ENCODE data around the gene OR2H2.
A peak's percentile ranks its signal among the peaks of the same experiment; 100 is the strongest.

The OR2H2 gene

DNA sequence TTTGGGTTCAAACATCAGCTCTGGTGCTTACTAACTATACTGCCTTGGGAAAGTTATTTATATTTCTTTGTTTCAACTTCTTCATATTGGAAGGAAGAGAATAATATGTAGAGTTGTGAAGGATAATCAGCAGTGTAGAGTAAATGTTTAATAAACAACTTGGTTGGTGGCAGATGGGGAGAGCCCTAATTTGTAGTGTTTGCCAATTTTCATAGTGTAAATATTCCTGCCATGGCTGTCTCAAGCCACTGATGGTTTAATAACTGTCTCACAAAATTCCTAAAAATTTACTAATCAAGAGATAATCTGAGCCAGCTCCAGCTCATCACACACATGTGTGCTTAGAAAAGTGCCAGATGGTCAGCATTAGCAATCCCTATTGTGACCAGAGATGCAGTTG is at the start of gene OR2H2:
TSS of gene OR2H2 (plus strand) at position 301 of the 400 bp plus-strand sequence. CDS start 2,824 bp downstream, outside the sequence.
- Mint-ChIP-seq H3K9me3 (no peaks in the 10 kb centered on the region), H3K27me3 (peaks cover 24% of the 10 kb centered on the region), H3K4me1 (no peaks in the 10 kb centered on the region), H3K4me3 (no peak within 1 kb of the TSS), H3K27ac (no peak within 1 kb of the TSS), H3K36me3 (no peaks in the 10 kb centered on the region)
- ATAC-seq (ENCODE audit: low read depth) (no peak), DNase-seq (ENCODE audit: low spot score in 2 of 2) (no peak)

DNA sequence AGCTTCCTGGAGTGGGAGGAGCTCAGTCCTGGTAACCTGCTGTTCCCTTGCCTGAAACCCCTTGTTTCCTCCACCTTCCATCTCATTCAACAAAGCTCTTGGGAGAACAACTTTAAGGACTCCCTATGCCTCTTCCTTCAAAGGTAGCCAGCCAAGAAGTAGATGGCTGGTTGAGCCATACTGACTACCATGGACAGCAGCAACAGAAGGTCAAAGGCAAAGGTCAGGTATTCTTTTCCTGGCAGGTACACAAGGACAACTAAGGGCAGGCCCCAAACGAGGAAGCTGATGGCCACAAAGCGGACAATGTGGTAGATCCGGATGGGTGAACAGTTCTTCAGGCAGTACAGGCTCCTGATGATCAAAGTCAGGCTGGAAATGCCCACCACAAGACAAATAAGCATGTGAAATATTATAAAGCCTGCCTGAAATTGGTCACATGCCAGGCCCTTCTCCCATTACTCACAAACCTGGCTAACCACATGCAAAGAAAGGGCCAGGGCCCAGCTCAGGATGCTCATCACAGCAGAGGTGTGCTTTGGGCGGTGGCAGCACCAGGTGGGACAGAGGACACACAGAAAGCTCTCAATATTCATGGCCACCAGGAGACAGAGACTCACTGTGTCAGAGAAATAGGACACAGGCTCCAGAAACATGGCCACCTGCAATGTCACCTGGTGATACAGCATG is 47.1 kb upstream of the OR2H2 start:
- ATAC-seq (ENCODE audit: low read depth) (no peak), DNase-seq (ENCODE audit: low spot score in 2 of 2) (no peak)
- no peaks in the 10 kb centered on the region for H3K4me1 Mint-ChIP-seq
- no peak overlapping the region for H3K27ac Mint-ChIP-seq
- H3K9me3 Mint-ChIP-seq = no peaks in the 10 kb centered on the region
- H3K4me3 Mint-ChIP-seq = no peak overlapping the region
- no peaks in the 10 kb centered on the region for H3K36me3 Mint-ChIP-seq
- H3K27me3 Mint-ChIP-seq = peaks cover 15% of the 10 kb centered on the region

DNA sequence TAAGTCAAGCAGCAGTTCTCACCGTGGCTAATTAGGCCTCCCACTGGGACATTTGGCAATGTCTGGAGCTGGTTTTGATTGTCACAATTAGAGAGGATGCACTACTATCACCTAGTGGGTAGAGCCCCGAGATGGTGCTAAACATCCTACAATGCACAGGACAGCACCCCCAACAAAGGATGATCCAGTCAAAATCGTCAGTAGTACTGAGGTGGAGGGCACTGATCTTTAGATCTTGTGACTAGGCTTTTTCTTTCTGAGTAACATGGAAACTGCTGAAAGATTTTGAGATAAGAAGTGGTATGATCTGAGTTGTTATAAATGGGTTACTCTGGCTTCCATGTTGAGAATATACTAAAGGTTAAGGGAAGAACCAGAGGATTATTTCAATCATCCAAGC is 37.3 kb upstream of the OR2H2 start:
- peaks cover 2% of the 10 kb centered on the region for H3K36me3 Mint-ChIP-seq
- no peaks in the 10 kb centered on the region for H3K4me1 Mint-ChIP-seq
- H3K4me3 Mint-ChIP-seq = no peak overlapping the region
- DNase-seq (ENCODE audit: low spot score in 2 of 2) = no peak
- H3K9me3 Mint-ChIP-seq = no peaks in the 10 kb centered on the region
- peaks cover 21% of the 10 kb centered on the region for H3K27me3 Mint-ChIP-seq
- ATAC-seq (ENCODE audit: low read depth) = no peak
- no peak overlapping the region for H3K27ac Mint-ChIP-seq

DNA sequence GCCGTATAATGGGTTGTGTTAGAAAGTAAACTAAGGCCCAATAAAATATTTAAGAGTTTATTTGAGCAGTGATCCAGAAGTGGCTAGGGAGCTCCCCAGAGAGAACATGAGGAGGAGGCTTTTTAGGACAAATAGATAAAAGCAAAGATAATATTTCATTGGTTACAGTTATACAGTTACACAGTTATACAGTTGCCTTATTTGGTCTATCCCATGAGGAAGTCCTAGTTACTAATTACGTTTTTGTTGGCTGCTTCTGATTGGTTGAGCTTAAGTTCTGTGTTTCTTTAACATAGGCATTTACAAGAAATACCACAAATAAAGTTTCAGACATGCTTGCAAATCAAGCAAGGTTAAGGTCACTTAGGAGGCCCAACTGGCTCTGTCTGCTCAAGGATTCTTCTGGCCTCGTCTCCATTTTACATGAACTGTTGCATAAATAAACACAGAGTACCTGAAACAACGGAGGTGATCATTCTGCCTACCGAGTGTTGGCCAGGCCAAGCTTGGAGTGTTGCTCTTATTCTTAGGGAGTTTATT is 32.3 kb upstream of the OR2H2 start:
- DNase-seq (ENCODE audit: low spot score in 2 of 2) = peak; percentile 48 to 60
- Mint-ChIP-seq H3K27me3 (peaks cover 32% of the 10 kb centered on the region), H3K27ac (no peak overlapping the region), H3K4me3 (peak overlapping the region; percentile 90), H3K4me1 (peaks cover 7% of the 10 kb centered on the region), H3K9me3 (no peaks in the 10 kb centered on the region), H3K36me3 (no peaks in the 10 kb centered on the region)
- peak; percentile 83 for ATAC-seq (ENCODE audit: low read depth)

DNA sequence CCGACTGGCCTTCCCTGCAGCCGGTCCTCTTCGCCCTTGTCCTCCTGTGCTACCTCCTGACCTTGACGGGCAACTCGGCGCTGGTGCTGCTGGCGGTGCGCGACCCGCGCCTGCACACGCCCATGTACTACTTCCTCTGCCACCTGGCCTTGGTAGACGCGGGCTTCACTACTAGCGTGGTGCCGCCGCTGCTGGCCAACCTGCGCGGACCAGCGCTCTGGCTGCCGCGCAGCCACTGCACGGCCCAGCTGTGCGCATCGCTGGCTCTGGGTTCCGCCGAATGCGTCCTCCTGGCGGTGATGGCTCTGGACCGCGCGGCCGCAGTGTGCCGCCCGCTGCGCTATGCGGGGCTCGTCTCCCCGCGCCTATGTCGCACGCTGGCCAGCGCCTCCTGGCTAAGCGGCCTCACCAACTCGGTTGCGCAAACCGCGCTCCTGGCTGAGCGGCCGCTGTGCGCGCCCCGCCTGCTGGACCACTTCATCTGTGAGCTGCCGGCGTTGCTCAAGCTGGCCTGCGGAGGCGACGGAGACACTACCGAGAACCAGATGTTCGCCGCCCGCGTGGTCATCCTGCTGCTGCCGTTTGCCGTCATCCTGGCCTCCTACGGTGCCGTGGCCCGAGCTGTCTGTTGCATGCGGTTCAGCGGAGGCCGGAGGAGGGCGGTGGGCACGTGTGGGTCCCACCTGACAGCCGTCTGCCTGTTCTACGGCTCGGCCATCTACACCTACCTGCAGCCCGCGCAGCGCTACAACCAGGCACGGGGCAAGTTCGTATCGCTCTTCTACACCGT is 31.5 kb upstream of the OR2H2 start:
- Mint-ChIP-seq H3K36me3 (no peaks in the 10 kb centered on the region), H3K4me1 (peaks cover 7% of the 10 kb centered on the region), H3K27me3 (peaks cover 29% of the 10 kb centered on the region), H3K27ac (no peak overlapping the region), H3K4me3 (peak overlapping the region; percentile 90), H3K9me3 (no peaks in the 10 kb centered on the region)
- DNase-seq (ENCODE audit: low spot score in 2 of 2) (peak; percentile 18 to 43), ATAC-seq (ENCODE audit: low read depth) (peak; percentile 63)

DNA sequence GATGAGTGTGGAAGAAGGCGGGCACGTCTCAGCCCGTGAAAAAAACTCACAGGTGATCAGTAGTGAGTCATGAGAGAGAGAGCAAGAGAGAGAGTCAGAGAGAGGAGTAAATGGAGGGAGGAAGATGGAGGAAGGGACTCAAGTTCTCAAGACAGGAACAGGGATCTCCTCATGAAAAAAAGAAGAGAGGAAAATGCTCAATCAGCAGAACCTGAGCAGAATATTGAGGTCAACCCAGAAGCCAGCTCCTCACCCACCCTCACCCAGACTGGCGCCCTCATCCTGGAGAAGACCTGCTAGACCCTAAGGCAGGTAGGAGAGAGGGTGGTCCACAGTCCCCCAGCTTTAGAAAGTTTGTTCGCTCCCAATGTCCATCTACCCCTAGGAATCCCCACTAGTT is 30.2 kb upstream of the OR2H2 start:
- no peaks in the 10 kb centered on the region for H3K36me3 Mint-ChIP-seq
- no peaks in the 10 kb centered on the region for H3K9me3 Mint-ChIP-seq
- H3K4me1 Mint-ChIP-seq = peaks cover 7% of the 10 kb centered on the region
- no peak overlapping the region for H3K27ac Mint-ChIP-seq
- no peak for DNase-seq (ENCODE audit: low spot score in 2 of 2)
- no peak for ATAC-seq (ENCODE audit: low read depth)
- no peak overlapping the region for H3K4me3 Mint-ChIP-seq
- H3K27me3 Mint-ChIP-seq = peaks cover 26% of the 10 kb centered on the region

DNA sequence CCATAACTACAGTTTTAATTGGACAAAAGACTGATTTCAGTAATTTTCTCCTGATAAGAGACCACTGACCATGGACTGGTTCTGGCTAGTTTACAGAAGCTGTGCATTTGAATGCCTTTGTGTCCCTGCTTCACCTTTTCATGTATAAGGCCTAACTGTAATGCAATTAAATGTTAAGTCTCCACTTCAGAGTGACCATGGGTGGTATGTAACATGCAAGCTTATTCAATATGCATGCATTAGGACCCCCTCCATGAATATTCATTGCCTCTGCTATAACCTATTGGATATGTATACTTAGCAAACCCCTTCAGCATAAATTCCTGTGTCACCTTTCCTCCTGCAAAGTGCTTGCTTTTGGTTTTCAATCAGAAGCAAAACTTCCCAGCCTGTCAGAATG is 27.6 kb upstream of the OR2H2 start:
- Mint-ChIP-seq H3K4me3 (no peak overlapping the region), H3K36me3 (no peaks in the 10 kb centered on the region), H3K4me1 (peaks cover 7% of the 10 kb centered on the region), H3K27me3 (peaks cover 33% of the 10 kb centered on the region), H3K9me3 (no peaks in the 10 kb centered on the region), H3K27ac (no peak overlapping the region)
- DNase-seq (ENCODE audit: low spot score in 2 of 2) = no peak
- ATAC-seq (ENCODE audit: low read depth) = no peak

DNA sequence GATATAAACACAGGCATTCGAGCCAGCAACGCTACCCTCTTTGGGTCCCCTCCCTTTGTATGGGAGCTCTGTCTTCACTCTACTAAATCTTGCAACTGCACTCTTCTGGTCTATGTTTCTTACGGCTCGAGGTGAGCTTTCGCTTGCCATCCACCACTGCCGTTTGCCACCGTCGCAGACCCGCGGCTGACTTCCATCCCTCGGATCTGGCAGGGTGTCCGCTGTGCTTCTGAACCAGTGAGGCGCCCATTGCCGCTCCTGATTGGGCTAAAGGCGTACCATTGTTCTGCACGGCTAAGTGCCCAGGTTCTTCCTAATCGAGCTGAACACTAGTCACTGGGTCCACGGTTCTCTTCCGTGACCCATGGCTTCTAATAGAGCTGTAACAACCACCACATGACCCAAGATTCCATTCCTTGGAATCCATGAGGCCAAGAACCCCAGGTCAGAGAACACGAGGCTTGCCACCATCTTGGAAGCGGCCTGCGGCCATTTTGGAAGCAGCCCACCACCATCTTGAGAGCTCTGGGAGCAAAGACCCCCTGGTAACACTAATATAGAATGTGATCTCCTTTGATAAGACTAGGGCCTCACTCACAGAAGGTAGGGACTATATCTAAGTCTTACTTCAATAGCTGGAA is 26.4 kb upstream of the OR2H2 start:
- Mint-ChIP-seq H3K4me1 (peaks cover 8% of the 10 kb centered on the region), H3K9me3 (no peaks in the 10 kb centered on the region), H3K36me3 (no peaks in the 10 kb centered on the region), H3K4me3 (no peak overlapping the region), H3K27ac (no peak overlapping the region), H3K27me3 (peaks cover 33% of the 10 kb centered on the region)
- ATAC-seq (ENCODE audit: low read depth) (no peak), DNase-seq (ENCODE audit: low spot score in 2 of 2) (no peak)

DNA sequence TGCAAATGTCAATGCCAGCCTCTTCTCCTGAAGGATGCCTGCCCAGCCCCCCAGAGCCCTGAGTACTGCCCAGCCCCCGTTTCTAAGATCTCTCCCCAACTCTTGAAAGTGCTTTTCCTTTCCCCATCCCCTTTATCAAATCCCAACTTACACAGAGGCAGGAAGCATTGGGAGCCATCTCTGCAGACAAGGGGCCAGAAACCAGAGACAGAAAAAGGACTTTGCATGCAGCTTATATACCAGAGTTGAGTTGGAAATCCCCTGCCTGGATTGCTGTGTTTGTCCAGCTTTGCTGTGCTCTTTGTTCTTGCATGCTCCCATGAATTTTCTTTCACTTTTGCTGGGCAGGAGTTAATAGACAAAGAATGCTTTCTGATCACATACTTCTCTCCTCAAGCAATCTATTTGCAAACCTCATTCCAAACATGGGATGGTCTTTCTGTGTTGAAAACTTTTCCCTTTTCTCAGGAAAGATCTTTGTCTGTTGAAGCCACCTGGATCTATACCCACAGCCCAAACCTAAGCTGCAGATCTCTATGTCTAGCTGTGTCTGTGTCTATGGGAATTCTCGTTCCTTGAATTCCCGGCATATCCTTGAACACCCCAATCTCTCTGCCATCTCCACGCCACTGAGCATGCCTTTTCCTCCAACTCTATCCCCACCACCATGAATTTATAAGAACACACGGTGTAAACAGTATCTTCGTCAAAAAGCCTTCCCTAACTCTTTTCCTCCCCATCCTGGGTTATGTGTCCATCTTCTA is 25.2 kb upstream of the OR2H2 start, which contains the start of gene UBD:
TSS of gene UBD (minus strand) at position 209 of the 764 bp plus-strand sequence. CDS start at position 178, 31 bp downstream.
- Mint-ChIP-seq H3K9me3 (no peaks in the 10 kb centered on the region), H3K4me1 (peaks cover 5% of the 10 kb centered on the region), H3K27me3 (peaks cover 23% of the 10 kb centered on the region), H3K36me3 (no peaks in the 10 kb centered on the region), H3K27ac (no peak within 1 kb of the TSS), H3K4me3 (no peak within 1 kb of the TSS)
- ATAC-seq (ENCODE audit: low read depth) (no peak), DNase-seq (ENCODE audit: low spot score in 2 of 2) (no peak)

DNA sequence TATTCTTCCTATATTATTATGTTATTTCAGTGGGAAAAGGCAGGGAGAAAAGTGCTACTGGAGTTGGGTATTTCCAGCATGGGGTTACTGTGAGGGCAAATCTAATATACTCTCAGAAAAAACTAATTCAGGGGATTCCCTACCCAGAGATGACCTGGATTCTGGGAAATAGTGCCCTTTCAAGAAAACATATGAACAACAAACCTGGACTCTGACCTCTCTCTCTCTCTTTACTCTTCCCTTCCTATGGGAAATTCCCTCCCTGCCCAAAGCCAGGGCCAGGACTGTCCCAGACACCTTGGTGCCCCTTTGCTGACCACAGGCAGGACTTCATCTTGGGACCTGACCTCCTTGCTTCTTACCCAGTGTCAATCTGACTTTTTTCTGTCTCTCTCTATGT is 23.8 kb upstream of the OR2H2 start:
- ATAC-seq (ENCODE audit: low read depth) = no peak
- Mint-ChIP-seq H3K36me3 (no peaks in the 10 kb centered on the region), H3K27ac (no peak overlapping the region), H3K9me3 (no peaks in the 10 kb centered on the region), H3K27me3 (peaks cover 18% of the 10 kb centered on the region), H3K4me3 (no peak overlapping the region), H3K4me1 (peaks cover 5% of the 10 kb centered on the region)
- DNase-seq (ENCODE audit: low spot score in 2 of 2) = no peak

DNA sequence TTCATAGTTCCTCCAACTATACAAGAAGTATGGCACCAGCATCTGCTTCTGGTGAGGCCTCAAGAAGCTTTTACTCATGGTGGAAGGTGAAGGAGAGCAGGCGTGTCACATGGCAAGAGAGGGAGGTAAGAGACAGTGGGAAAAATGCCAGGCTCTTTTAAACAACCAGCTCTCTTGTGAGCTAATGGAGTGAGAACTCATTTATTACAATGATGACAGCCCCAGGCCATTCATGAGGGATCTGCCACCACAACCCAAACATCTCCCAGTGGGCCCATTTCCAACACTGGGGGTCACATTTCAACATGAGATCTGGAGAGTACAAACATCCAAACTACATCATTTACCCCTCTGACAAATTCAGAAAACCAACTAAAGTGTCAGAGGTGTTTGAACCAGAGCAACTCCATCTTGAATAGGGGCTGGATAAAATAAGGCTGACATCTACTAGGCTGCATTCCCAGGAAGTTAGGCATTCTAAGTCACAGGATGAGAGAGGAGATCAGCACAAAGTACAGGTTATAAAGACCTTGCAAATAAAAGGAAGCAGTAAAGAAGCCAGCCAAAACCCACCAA is 23.2 kb upstream of the OR2H2 start:
- ATAC-seq (ENCODE audit: low read depth) (no peak), DNase-seq (ENCODE audit: low spot score in 2 of 2) (no peak)
- H3K27ac Mint-ChIP-seq = no peak overlapping the region
- peaks cover 14% of the 10 kb centered on the region for H3K27me3 Mint-ChIP-seq
- no peaks in the 10 kb centered on the region for H3K36me3 Mint-ChIP-seq
- no peak overlapping the region for H3K4me3 Mint-ChIP-seq
- H3K9me3 Mint-ChIP-seq = no peaks in the 10 kb centered on the region
- H3K4me1 Mint-ChIP-seq = peaks cover 5% of the 10 kb centered on the region

DNA sequence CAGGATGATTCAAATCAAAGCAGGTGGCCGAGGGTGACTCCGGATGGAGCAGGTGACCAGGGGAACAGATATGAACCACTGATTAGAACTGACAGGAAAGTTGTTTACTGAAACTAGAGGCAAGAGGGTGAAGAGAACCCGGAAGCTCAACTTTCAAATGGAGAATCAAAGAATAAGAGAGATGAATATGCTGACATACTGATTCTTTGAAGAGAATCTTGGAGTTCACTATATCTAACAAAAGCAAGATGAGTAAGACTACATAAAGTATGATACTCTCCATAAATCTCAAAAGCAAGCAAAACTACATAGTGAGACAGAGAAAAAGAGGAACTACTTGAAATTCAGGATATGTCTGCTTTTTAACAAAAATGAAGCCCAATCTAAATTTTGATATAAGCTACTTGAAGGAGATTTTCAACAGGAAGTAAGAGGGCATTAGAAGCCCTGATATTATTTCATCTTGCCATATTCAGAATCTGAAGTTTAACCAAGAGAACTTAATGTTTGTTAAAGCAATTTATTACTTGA is 21.4 kb upstream of the OR2H2 start:
- H3K27me3 Mint-ChIP-seq = peaks cover 16% of the 10 kb centered on the region

DNA sequence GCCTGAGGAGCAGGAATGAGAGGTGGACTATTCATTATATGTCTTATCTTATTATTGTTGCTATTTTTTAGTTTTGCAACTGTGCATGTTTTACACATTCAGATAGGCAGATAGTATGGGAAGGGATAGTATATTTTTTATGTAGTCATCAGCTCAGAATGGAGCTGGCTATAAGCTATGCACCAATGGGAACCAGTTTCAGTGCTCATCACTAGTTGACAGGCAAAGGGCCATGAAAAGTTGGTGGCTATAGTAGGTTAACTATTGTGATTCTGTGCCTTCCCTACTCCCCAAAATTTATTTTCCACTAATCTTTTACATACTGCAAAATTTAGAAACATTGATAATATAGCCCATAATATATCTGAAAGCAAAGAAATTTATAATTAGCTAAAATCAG is 20.0 kb upstream of the OR2H2 start:
- ATAC-seq (ENCODE audit: low read depth) (peak; percentile 31), DNase-seq (ENCODE audit: low spot score in 2 of 2) (no peak)
- H3K9me3 Mint-ChIP-seq = peaks cover 2% of the 10 kb centered on the region
- H3K36me3 Mint-ChIP-seq = no peaks in the 10 kb centered on the region
- peaks cover 7% of the 10 kb centered on the region for H3K4me1 Mint-ChIP-seq
- no peak overlapping the region for H3K4me3 Mint-ChIP-seq
- peaks cover 11% of the 10 kb centered on the region for H3K27me3 Mint-ChIP-seq
- no peak overlapping the region for H3K27ac Mint-ChIP-seq

More for the DNA sequence above, 21.4 kb upstream of the OR2H2 start:
- no peak for ATAC-seq (ENCODE audit: low read depth)
- Mint-ChIP-seq H3K9me3 (peaks cover 2% of the 10 kb centered on the region), H3K27ac (no peak overlapping the region), H3K4me1 (peaks cover 7% of the 10 kb centered on the region), H3K36me3 (no peaks in the 10 kb centered on the region), H3K4me3 (no peak overlapping the region)
- no peak for DNase-seq (ENCODE audit: low spot score in 2 of 2)

All from memory B cell (primary cell).